Activated naive CD4-positive, alpha-beta T cell treated with anti-CD3 and anti-CD28 coated beads for 36 hours (primary cell): ENCODE results near the gene LDLRAD4. TPM values are rescaled to one million over a fixed set of nuclear protein-coding genes. Genes with fewer than 3 reads are reported as not detected.

Experiments used
- CTCF ChIA-PET: fragments of 350-600 bp; sonication (Branson Sonifier 250); formaldehyde crosslinking; loops from one replicate; lab custom pipeline; 2021; ENCODE audit warnings: antibody characterized with exemption; lab: Charles Lee
- DNase-seq: peaks from one replicate; pipeline ENCODE4 v3.0.0-alpha.2; 2020
- H3K27ac Mint-ChIP-seq: one replicate; pipeline ENCODE4 v1.8.0; 2021; ENCODE audit warnings: mild to moderate bottlenecking, mixed read lengths
- H3K27me3 Mint-ChIP-seq: one replicate; pipeline ENCODE4 v1.8.0; 2021; ENCODE audit warnings: low read depth, mixed read lengths
- H3K36me3 Mint-ChIP-seq: one replicate; pipeline ENCODE4 v1.8.0; 2021; ENCODE audit warnings: low read depth, mixed read lengths
- H3K4me1 Mint-ChIP-seq: one replicate; pipeline ENCODE4 v1.8.0; 2021; ENCODE audit warnings: low read depth, mixed read lengths
- H3K4me3 Mint-ChIP-seq: one replicate; pipeline ENCODE4 v1.8.0; 2021; ENCODE audit warnings: mild to moderate bottlenecking, moderate library complexity, mixed read lengths
- H3K9me3 Mint-ChIP-seq: one replicate; pipeline ENCODE4 v1.8.0; 2021; ENCODE audit warnings: mixed read lengths
- intact Hi-C: fragments of 100-400 bp; cut with micrococcal nuclease; formaldehyde crosslinking; loops from one replicate; pipeline ENCODE4 v1.15.1; 2023
- total RNA-seq, 2 experiments: library from RNA; stranded (reverse); gene quantifications; one replicate each; pipeline ENCODE4 v1.2.3, GENCODE V29; 2021

The LDLRAD4 gene
- total RNA-seq, 2 experiments from 2014 or later, result 19.4 to 21.3 TPM

- Mint-ChIP-seq H3K27ac (no peak overlapping the region), H3K27me3 (no peaks in the 10 kb centered on the region), H3K36me3 (peaks cover 2% of the 10 kb centered on the region), H3K4me1 (peaks cover 32% of the 10 kb centered on the region), H3K4me3 (no peak overlapping the region), H3K9me3 (peaks cover under 1% of the 10 kb centered on the region)
- DNase-seq, result no peak
- intact Hi-C loops, result no loop called here
- CTCF ChIA-PET, result interaction anchor here (1.3 kb wide), 1 partner anchor 14 kb away, joined by 3 read pairs; no protein-coding TSS in a partner anchor
Observed at GRCh38 chr18:13542520-13542847, 323.9 kb downstream of the LDLRAD4 start.

GRCh38 chr18:13543144-13543543 is 324.6 kb downstream of the LDLRAD4 start:
- CTCF ChIA-PET, result interaction anchor here (1.3 kb wide), 1 partner anchor 15 kb away, joined by 3 read pairs; no protein-coding TSS in a partner anchor
- Mint-ChIP-seq H3K36me3 (peaks cover 6% of the 10 kb centered on the region), H3K27ac (no peak overlapping the region), H3K4me3 (no peak overlapping the region), H3K27me3 (no peaks in the 10 kb centered on the region), H3K4me1 (peaks cover 28% of the 10 kb centered on the region), H3K9me3 (peaks cover 1% of the 10 kb centered on the region)
- intact Hi-C loops, result no loop called here
- DNase-seq, result no peak

- H3K4me3 Mint-ChIP-seq, result no peak overlapping the region
- CTCF ChIA-PET, result interaction anchor here (0.6 to 1.3 kb wide), 3 partner anchors 10 to 36 kb away, joined by 3 read pairs; no protein-coding TSS in a partner anchor
- intact Hi-C loops, result no loop called here
- no peaks in the 10 kb centered on the region for H3K27me3 Mint-ChIP-seq
- no peak overlapping the region for H3K27ac Mint-ChIP-seq
- no peak for DNase-seq
- H3K36me3 Mint-ChIP-seq, result peaks cover 6% of the 10 kb centered on the region
- peaks cover 1% of the 10 kb centered on the region for H3K9me3 Mint-ChIP-seq
- peaks cover 21% of the 10 kb centered on the region for H3K4me1 Mint-ChIP-seq
Observed at GRCh38 chr18:13543811-13544732, 325.5 kb downstream of the LDLRAD4 start.

- intact Hi-C loops, result no loop called here
- peaks cover 12% of the 10 kb centered on the region for H3K4me1 Mint-ChIP-seq
- peaks cover 1% of the 10 kb centered on the region for H3K9me3 Mint-ChIP-seq
- H3K4me3 Mint-ChIP-seq, result no peak overlapping the region
- H3K27me3 Mint-ChIP-seq, result no peaks in the 10 kb centered on the region
- peaks cover 6% of the 10 kb centered on the region for H3K36me3 Mint-ChIP-seq
- H3K27ac Mint-ChIP-seq, result no peak overlapping the region
- no peak for DNase-seq
- CTCF ChIA-PET, result interaction anchor here (0.6 to 2.3 kb wide), 4 partner anchors 11 to 37 kb away, joined by 3 to 9 read pairs (median 4); no protein-coding TSS in a partner anchor
Observed at GRCh38 chr18:13544953-13545352, 326.4 kb downstream of the LDLRAD4 start.

GRCh38 chr18:13545514-13545913 is 327.0 kb downstream of the LDLRAD4 start:
- CTCF ChIA-PET, result interaction anchor here (0.7 to 2.3 kb wide), 3 partner anchors 11 to 38 kb away, joined by 3 to 9 read pairs (median 4); no protein-coding TSS in a partner anchor
- intact Hi-C loops, result no loop called here
- Mint-ChIP-seq H3K36me3 (peaks cover 6% of the 10 kb centered on the region), H3K4me1 (peaks cover 7% of the 10 kb centered on the region), H3K27ac (no peak overlapping the region), H3K4me3 (no peak overlapping the region), H3K27me3 (no peaks in the 10 kb centered on the region), H3K9me3 (peaks cover 1% of the 10 kb centered on the region)
- no peak for DNase-seq

- H3K9me3 Mint-ChIP-seq, result peaks cover 1% of the 10 kb centered on the region
- no peaks in the 10 kb centered on the region for H3K27me3 Mint-ChIP-seq
- no peak overlapping the region for H3K4me3 Mint-ChIP-seq
- no peak for DNase-seq
- CTCF ChIA-PET, result interaction anchor here (2.3 kb wide), 1 partner anchor 12 kb away, joined by 9 read pairs; no protein-coding TSS in a partner anchor
- intact Hi-C loops, result no loop called here
- H3K27ac Mint-ChIP-seq, result no peak overlapping the region
- H3K4me1 Mint-ChIP-seq, result peaks cover 2% of the 10 kb centered on the region
- peaks cover 6% of the 10 kb centered on the region for H3K36me3 Mint-ChIP-seq
Observed at GRCh38 chr18:13545955-13546354, 327.4 kb downstream of the LDLRAD4 start.

GRCh38 chr18:13546638-13547037 is 328.1 kb downstream of the LDLRAD4 start:
- DNase-seq, result no peak
- Mint-ChIP-seq H3K27ac (no peak overlapping the region), H3K9me3 (peaks cover 1% of the 10 kb centered on the region), H3K4me3 (no peak overlapping the region), H3K4me1 (no peaks in the 10 kb centered on the region), H3K27me3 (no peaks in the 10 kb centered on the region), H3K36me3 (peaks cover 6% of the 10 kb centered on the region)
- intact Hi-C loops, result no loop called here
- CTCF ChIA-PET, result interaction anchor here (1.0 to 2.3 kb wide), 2 partner anchors 11 to 12 kb away, joined by 3 to 9 read pairs; no protein-coding TSS in a partner anchor

- Mint-ChIP-seq H3K4me3 (no peak overlapping the region), H3K36me3 (peaks cover 6% of the 10 kb centered on the region), H3K27me3 (no peaks in the 10 kb centered on the region), H3K4me1 (no peaks in the 10 kb centered on the region), H3K9me3 (peaks cover 1% of the 10 kb centered on the region), H3K27ac (no peak overlapping the region)
- CTCF ChIA-PET, result interaction anchor here (0.6 to 2.3 kb wide), 3 partner anchors 10 to 257 kb away, joined by 3 to 9 read pairs (median 3); no protein-coding TSS in a partner anchor
- DNase-seq, result no peak
- intact Hi-C loops, result no loop called here
Observed at GRCh38 chr18:13547347-13547746, 328.8 kb downstream of the LDLRAD4 start.

- Mint-ChIP-seq H3K4me3 (no peak overlapping the region), H3K27ac (no peak overlapping the region)
- no peak for DNase-seq
Observed at GRCh38 chr18:13548106-13548819, 329.7 kb downstream of the LDLRAD4 start.

GRCh38 chr18:13548966-13549879 is 330.7 kb downstream of the LDLRAD4 start:
- no peak for DNase-seq
- H3K9me3 Mint-ChIP-seq, result peaks cover 1% of the 10 kb centered on the region
- H3K36me3 Mint-ChIP-seq, result peaks cover 6% of the 10 kb centered on the region
- no peaks in the 10 kb centered on the region for H3K27me3 Mint-ChIP-seq
- intact Hi-C loops, result no loop called here
- H3K4me3 Mint-ChIP-seq, result no peak overlapping the region
- no peak overlapping the region for H3K27ac Mint-ChIP-seq
- CTCF ChIA-PET, result interaction anchor here (0.7 to 2.1 kb wide), 4 partner anchors 8 to 333 kb away, joined by 3 to 7 read pairs (median 4); no protein-coding TSS in a partner anchor
- H3K4me1 Mint-ChIP-seq, result no peaks in the 10 kb centered on the region

More at GRCh38 chr18:13548106-13548819, 329.7 kb downstream of the LDLRAD4 start:
- H3K36me3 Mint-ChIP-seq, result peaks cover 6% of the 10 kb centered on the region
- CTCF ChIA-PET, result interaction anchor here (2.1 kb wide), 1 partner anchor 9 kb away, joined by 7 read pairs; no protein-coding TSS in a partner anchor
- peaks cover 1% of the 10 kb centered on the region for H3K9me3 Mint-ChIP-seq
- intact Hi-C loops, result no loop called here
- no peaks in the 10 kb centered on the region for H3K4me1 Mint-ChIP-seq
- no peaks in the 10 kb centered on the region for H3K27me3 Mint-ChIP-seq

GRCh38 chr18:13549880-13550232 is 331.3 kb downstream of the LDLRAD4 start:
- H3K27ac Mint-ChIP-seq, result no peak overlapping the region
- peaks cover 6% of the 10 kb centered on the region for H3K36me3 Mint-ChIP-seq
- no peak for DNase-seq
- no peaks in the 10 kb centered on the region for H3K27me3 Mint-ChIP-seq
- intact Hi-C loops, result no loop called here
- peaks cover 3% of the 10 kb centered on the region for H3K4me1 Mint-ChIP-seq
- CTCF ChIA-PET, result interaction anchor here (0.7 to 2.1 kb wide), 4 partner anchors 8 to 334 kb away, joined by 3 to 7 read pairs (median 4); no protein-coding TSS in a partner anchor
- H3K9me3 Mint-ChIP-seq, result peaks cover 1% of the 10 kb centered on the region
- H3K4me3 Mint-ChIP-seq, result no peak overlapping the region
